Gastroesophageal sphincter (tissue), 4 donors: ENCODE data around the gene TMEM37. TPM values are rescaled to one million over a fixed set of nuclear protein-coding genes. Genes with fewer than 3 reads are reported as not detected.

Experiments
- ATAC-seq: fragments of 150-250 bp; one replicate; pipeline ENCODE4 v1.9.1; 2016; ENCODE audit warnings: mild to moderate bottlenecking, moderate library complexity
- H3K27ac ChIP-seq, 4 donors: fragments of 200-600 bp; sonication (generic) in 3 of 4; 1 replicate in 3 of 4; 2 replicates in 1 of 4; pipeline ENCODE4 v1.5.1; 2016 to 2019
- H3K27me3 ChIP-seq: fragments of 200-600 bp; sonication (generic); one replicate; pipeline ENCODE4 v1.5.1; 2019
- H3K36me3 ChIP-seq, 2 donors: fragments of 200-600 bp; sonication (generic); one replicate each; pipeline ENCODE4 v1.5.1; 2019; ENCODE audit warnings: control low read depth in 1 of 2
- H3K4me1 ChIP-seq, 3 donors: fragments of 200-600 bp; sonication (generic); 1 replicate in 2 of 3; 2 replicates in 1 of 3; pipeline ENCODE4 v1.5.1; 2016 to 2019; ENCODE audit warnings: control low read depth in 2 of 3
- H3K4me3 ChIP-seq, 2 donors: fragments of 200-600 bp; sonication (generic); one replicate each; pipeline ENCODE4 v1.5.1; 2019; ENCODE audit warnings: mild to moderate bottlenecking in 1 of 2, moderate library complexity in 1 of 2
- H3K9me3 ChIP-seq, 3 donors: fragments of 200-600 bp; sonication (generic); one replicate each; pipeline ENCODE4 v1.5.1; 2017 to 2019; ENCODE audit warnings: control low read depth in 2 of 3
- EP300 ChIP-seq: sonication (generic); formaldehyde crosslinking; IDR thresholded peaks from one replicate; pipeline ENCODE4 v1.6.1; 2017; ENCODE audit warnings: antibody characterized with exemption, mild to moderate bottlenecking
- POLR2A ChIP-seq, 2 donors: fragments of 450-650 bp; IDR thresholded peaks; one replicate each; pipeline ENCODE4 v1.6.1; 2017; ENCODE audit warnings: antibody characterized with exemption in 2 of 2, mild to moderate bottlenecking in 2 of 2, moderate library complexity in 1 of 2
- POLR2AphosphoS5 ChIP-seq: sonication (generic); formaldehyde crosslinking; IDR thresholded peaks from one replicate; pipeline ENCODE4 v1.6.1; 2017; ENCODE audit warnings: antibody characterized with exemption
- WGBS, 2 donors: methylation state at CpG; one replicate each; pipeline ENCODE4 v1.1.5; 2018; ENCODE audit warnings: low coverage in 1 of 2; 5-methylcytosine and 5-hydroxymethylcytosine counted together
- total RNA-seq, 4 donors: library from RNA; depleted of rRNA; stranded (reverse); fragments of >200 nt; gene quantifications; one replicate each; pipeline ENCODE4 v1.1.0, GENCODE V29; 2016
- TF ChIP-seq, protein P1 (sequence below), 4 experiments: fragments of 200-600 bp in 2 of 4; fragments of 450-650 bp in 2 of 4; sonication (generic) in 1 of 4; IDR thresholded peaks; one replicate each; pipeline ENCODE4 v1.5.1; 2017 to 2019; ENCODE audit warnings: antibody characterized with exemption in 4 of 4, mild to moderate bottlenecking in 2 of 4, moderate library complexity in 2 of 4

The TMEM37 gene
- total RNA-seq, 4 donors from 2014 or later, result 3.0 to 8.1 (median 5.2) TPM; not detected in 1

DNA sequence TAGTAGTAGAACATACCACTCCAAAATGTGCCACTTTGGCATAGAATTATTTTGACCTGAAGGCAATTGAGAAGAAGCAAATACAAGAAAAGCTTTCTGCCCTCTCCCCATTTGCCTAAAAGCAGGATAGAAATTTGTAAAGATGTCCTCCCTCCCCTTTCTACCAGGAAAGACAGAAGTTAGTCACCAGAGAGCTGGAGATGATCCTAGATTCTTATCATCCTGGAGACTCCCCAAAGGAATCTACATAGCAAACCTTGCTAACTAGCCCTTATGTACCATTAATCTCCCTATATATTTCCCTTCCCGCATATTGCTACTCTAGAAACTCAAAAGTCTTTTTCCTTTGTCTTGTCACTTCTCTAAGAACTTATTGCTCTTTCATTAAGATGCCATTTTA lies 12.6 kb upstream of the TMEM37 start:
- Histone ChIP-seq H3K27me3 (no peaks in the 10 kb centered on the region), H3K27ac (no peak overlapping the region), H3K36me3 (no peaks in the 10 kb centered on the region), H3K4me1 (no peaks in the 10 kb centered on the region), H3K9me3 (peaks cover 0 to 12% (median 0%) of the 10 kb centered on the region in 3 donors), H3K4me3 (no peak overlapping the region)
- 55 to 92% methylated on average over 1 of the region's 1 CpG for WGBS, 2 donors
- ATAC-seq, result no peak
- TF ChIP-seq EP300 (no peak), POLR2AphosphoS5 (no peak), POLR2A (IDR thresholded peaks at IDR 0.05) (no peak)
- TF ChIP-seq, protein P1, sequence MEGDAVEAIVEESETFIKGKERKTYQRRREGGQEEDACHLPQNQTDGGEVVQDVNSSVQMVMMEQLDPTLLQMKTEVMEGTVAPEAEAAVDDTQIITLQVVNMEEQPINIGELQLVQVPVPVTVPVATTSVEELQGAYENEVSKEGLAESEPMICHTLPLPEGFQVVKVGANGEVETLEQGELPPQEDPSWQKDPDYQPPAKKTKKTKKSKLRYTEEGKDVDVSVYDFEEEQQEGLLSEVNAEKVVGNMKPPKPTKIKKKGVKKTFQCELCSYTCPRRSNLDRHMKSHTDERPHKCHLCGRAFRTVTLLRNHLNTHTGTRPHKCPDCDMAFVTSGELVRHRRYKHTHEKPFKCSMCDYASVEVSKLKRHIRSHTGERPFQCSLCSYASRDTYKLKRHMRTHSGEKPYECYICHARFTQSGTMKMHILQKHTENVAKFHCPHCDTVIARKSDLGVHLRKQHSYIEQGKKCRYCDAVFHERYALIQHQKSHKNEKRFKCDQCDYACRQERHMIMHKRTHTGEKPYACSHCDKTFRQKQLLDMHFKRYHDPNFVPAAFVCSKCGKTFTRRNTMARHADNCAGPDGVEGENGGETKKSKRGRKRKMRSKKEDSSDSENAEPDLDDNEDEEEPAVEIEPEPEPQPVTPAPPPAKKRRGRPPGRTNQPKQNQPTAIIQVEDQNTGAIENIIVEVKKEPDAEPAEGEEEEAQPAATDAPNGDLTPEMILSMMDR (IDR thresholded peaks at IDR 0.05), result no peak

- no peak for ATAC-seq
- 50% methylated on average over 1 of the region's 1 CpG; no CpG with 5 or more reads in 1 of the 2 donors for WGBS, 2 donors
These were observed 11.7 kb upstream of the TMEM37 start for GRCh38 chr2:119419803-119420508.

GRCh38 chr2:119421304-119421703 lies 10.3 kb upstream of the TMEM37 start:
- no peaks in the 10 kb centered on the region for H3K27me3 ChIP-seq
- H3K9me3 ChIP-seq, result no peaks in the 10 kb centered on the region
- no peak overlapping the region for H3K27ac ChIP-seq
- no peak for ATAC-seq
- no peaks in the 10 kb centered on the region for H3K4me1 ChIP-seq
- 92 to 100% methylated on average over 1 of the region's 1 CpG for WGBS, 2 donors
- no peak overlapping the region for H3K4me3 ChIP-seq
- TF ChIP-seq, protein P1 (IDR thresholded peaks at IDR 0.05), result no peak
- no peaks in the 10 kb centered on the region for H3K36me3 ChIP-seq

More at GRCh38 chr2:119419803-119420508, 11.7 kb upstream of the TMEM37 start:
- Histone ChIP-seq H3K27ac (no peak overlapping the region), H3K27me3 (no peaks in the 10 kb centered on the region), H3K9me3 (peaks cover 0 to 4% (median 0%) of the 10 kb centered on the region in 3 donors), H3K4me1 (no peaks in the 10 kb centered on the region), H3K36me3 (no peaks in the 10 kb centered on the region), H3K4me3 (no peak overlapping the region)
- TF ChIP-seq, protein P1 (IDR thresholded peaks at IDR 0.05), result no peak
- no peak for TF ChIP-seq EP300
- no peak for TF ChIP-seq POLR2AphosphoS5
- TF ChIP-seq POLR2A (IDR thresholded peaks at IDR 0.05), result no peak

DNA sequence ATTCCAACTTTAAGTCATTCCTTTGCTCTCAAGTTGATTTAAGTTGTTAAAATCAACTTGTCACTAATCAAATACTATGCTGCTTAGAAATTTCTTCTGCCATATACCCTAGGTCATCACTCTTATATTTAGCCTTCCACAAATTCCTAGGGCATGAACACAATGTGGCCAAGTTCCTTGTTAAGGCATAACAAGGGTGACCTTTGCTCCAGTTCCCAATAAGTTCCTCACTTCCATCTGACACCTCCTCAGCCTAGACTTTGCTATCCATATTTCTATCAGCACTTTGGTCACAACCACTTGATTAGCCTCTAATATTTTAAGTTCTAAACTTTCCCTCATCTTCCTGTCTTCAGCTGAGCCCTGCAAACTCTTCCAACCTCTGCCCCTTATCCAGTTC lies 9.9 kb upstream of the TMEM37 start:
- no peak for TF ChIP-seq POLR2A (IDR thresholded peaks at IDR 0.05)
- TF ChIP-seq EP300, result no peak
- TF ChIP-seq POLR2AphosphoS5, result no peak
- TF ChIP-seq, protein P1 (IDR thresholded peaks at IDR 0.05), result no peak
- H3K4me3 ChIP-seq, result no peak overlapping the region
- H3K4me1 ChIP-seq, result no peaks in the 10 kb centered on the region
- no peaks in the 10 kb centered on the region for H3K36me3 ChIP-seq
- H3K27me3 ChIP-seq, result no peaks in the 10 kb centered on the region
- H3K27ac ChIP-seq, result no peak overlapping the region
- no peak for ATAC-seq
- H3K9me3 ChIP-seq, result no peaks in the 10 kb centered on the region

- H3K27ac ChIP-seq, result no peak overlapping the region
- no peak overlapping the region for H3K4me3 ChIP-seq
- no peak for ATAC-seq
- no peaks in the 10 kb centered on the region for H3K9me3 ChIP-seq
- H3K4me1 ChIP-seq, result no peaks in the 10 kb centered on the region
- no peaks in the 10 kb centered on the region for H3K36me3 ChIP-seq
- TF ChIP-seq POLR2AphosphoS5, result no peak
- WGBS, 2 donors, result 77 to 93% methylated on average over 3 to 7 of the region's 7 CpGs
- no peaks in the 10 kb centered on the region for H3K27me3 ChIP-seq
These were observed 9.1 kb upstream of the TMEM37 start for GRCh38 chr2:119422360-119423107.
